ENCODE measurements around the gene LPP. TPM values are rescaled to one million over a fixed set of nuclear protein-coding genes. Genes with fewer than 3 reads are reported as not detected.

LPP gene
- total RNA-seq: 102 TPM
- polyA plus RNA-seq: 10 to 100 TPM; 14.5 to 23.8 (median 20.3) TPM

- Mint-ChIP-seq H3K27ac (peak within 1 kb of the TSS; percentile 86 to 97 (median 92)), H3K36me3 (peaks cover 7% of the 10 kb centered on the region), H3K4me1 (peaks cover 37 to 64% (median 48%) of the 10 kb centered on the region in 4 donors), H3K4me3 (peak within 1 kb of the TSS; percentile 90 to 98 (median 93)), H3K9me3 (no peaks in the 10 kb centered on the region), H3K27me3 (no peaks in the 10 kb centered on the region)
- Histone ChIP-seq H3K27ac (ENCODE audit: insufficient read depth, low read length, poor library complexity, severe bottlenecking) (peak within 1 kb of the TSS; percentile 72), H3K9me3 (ENCODE audit: control insufficient read depth in 2 of 2, low read length in 2 of 2) (no peaks in the 10 kb centered on the region), H3K27me3 (ENCODE audit: control insufficient read depth, insufficient read depth, low read length) (no peaks in the 10 kb centered on the region), H3K36me3 (ENCODE audit: control insufficient read depth, insufficient read depth, low read length) (no peaks in the 10 kb centered on the region), H3K4me1 (ENCODE audit: control insufficient read depth, insufficient read depth, low read length, poor library complexity, severe bottlenecking) (peaks cover 51% of the 10 kb centered on the region), H3K4me3 (ENCODE audit: low read depth, low read length) (peak within 1 kb of the TSS; percentile 89)
- DNase-seq (peak; percentile 68 to 93 (median 72)), ATAC-seq (ENCODE audit: low read depth in 2 of 2) (peak; percentile 71 to 78)
Measured at GRCh38 chr3:188154014-188154808, at the start of gene LPP. Gene LPP (plus strand): TSS chr3:188154157. CDS start chr3:188406121, 251,964 bp downstream.

- H3K36me3 ChIP-seq (ENCODE audit: control insufficient read depth, insufficient read depth, low read length): no peaks in the 10 kb centered on the region
- Mint-ChIP-seq H3K4me1 (peaks cover 0 to 10% (median 3%) of the 10 kb centered on the region in 4 donors), H3K27ac (no peak overlapping the region), H3K4me3 (no peak overlapping the region), H3K27me3 (peaks cover 4% of the 10 kb centered on the region), H3K36me3 (no peaks in the 10 kb centered on the region), H3K9me3 (peaks cover 0 to 7% (median 1%) of the 10 kb centered on the region in 7 donors)
- H3K4me1 ChIP-seq (ENCODE audit: control insufficient read depth, insufficient read depth, low read length, poor library complexity, severe bottlenecking): no peaks in the 10 kb centered on the region
- H3K27ac ChIP-seq (ENCODE audit: insufficient read depth, low read length, poor library complexity, severe bottlenecking): no peak overlapping the region
- H3K27me3 ChIP-seq (ENCODE audit: control insufficient read depth, insufficient read depth, low read length): no peaks in the 10 kb centered on the region
- DNase-seq: no peak
- H3K9me3 ChIP-seq (ENCODE audit: control insufficient read depth in 2 of 2, low read length in 2 of 2): peaks cover 0 to 4% of the 10 kb centered on the region in 2 experiments
- no peak for ATAC-seq (ENCODE audit: low read depth in 2 of 2)
- H3K4me3 ChIP-seq (ENCODE audit: low read depth, low read length): no peak overlapping the region
Measured at GRCh38 chr3:188106006-188106405, 48.0 kb upstream of the LPP start.

- ATAC-seq (ENCODE audit: low read depth in 2 of 2): no peak
- no peak overlapping the region for H3K4me3 ChIP-seq (ENCODE audit: low read depth, low read length)
Measured at GRCh38 chr3:188106454-188106853, 47.5 kb upstream of the LPP start.

GRCh38 chr3:188106887-188107830, 46.8 kb upstream of the LPP start:
- Mint-ChIP-seq H3K27ac (no peak overlapping the region), H3K4me1 (peaks cover 0 to 10% (median 3%) of the 10 kb centered on the region in 4 donors), H3K9me3 (peaks cover 0 to 7% (median under 1%) of the 10 kb centered on the region in 7 donors), H3K4me3 (no peak overlapping the region), H3K36me3 (no peaks in the 10 kb centered on the region), H3K27me3 (peaks cover 4% of the 10 kb centered on the region)
- no peak for DNase-seq
- Histone ChIP-seq H3K4me3 (ENCODE audit: low read depth, low read length) (no peak overlapping the region), H3K27ac (ENCODE audit: insufficient read depth, low read length, poor library complexity, severe bottlenecking) (no peak overlapping the region), H3K4me1 (ENCODE audit: control insufficient read depth, insufficient read depth, low read length, poor library complexity, severe bottlenecking) (no peaks in the 10 kb centered on the region), H3K27me3 (ENCODE audit: control insufficient read depth, insufficient read depth, low read length) (no peaks in the 10 kb centered on the region), H3K36me3 (ENCODE audit: control insufficient read depth, insufficient read depth, low read length) (no peaks in the 10 kb centered on the region), H3K9me3 (ENCODE audit: control insufficient read depth in 2 of 2, low read length in 2 of 2) (no peaks in the 10 kb centered on the region)
- no peak for ATAC-seq (ENCODE audit: low read depth in 2 of 2)

More at GRCh38 chr3:188106454-188106853, 47.5 kb upstream of the LPP start:
- peaks cover 0 to 10% (median 3%) of the 10 kb centered on the region in 4 donors for H3K4me1 Mint-ChIP-seq
- peaks cover 0 to 7% (median 1%) of the 10 kb centered on the region in 7 donors for H3K9me3 Mint-ChIP-seq
- no peaks in the 10 kb centered on the region for H3K4me1 ChIP-seq (ENCODE audit: control insufficient read depth, insufficient read depth, low read length, poor library complexity, severe bottlenecking)
- no peaks in the 10 kb centered on the region for H3K27me3 ChIP-seq (ENCODE audit: control insufficient read depth, insufficient read depth, low read length)
- H3K9me3 ChIP-seq (ENCODE audit: control insufficient read depth in 2 of 2, low read length in 2 of 2): no peaks in the 10 kb centered on the region
- DNase-seq: no peak
- no peak overlapping the region for H3K4me3 Mint-ChIP-seq
- H3K27ac ChIP-seq (ENCODE audit: insufficient read depth, low read length, poor library complexity, severe bottlenecking): no peak overlapping the region
- no peak overlapping the region for H3K27ac Mint-ChIP-seq
- H3K27me3 Mint-ChIP-seq: peaks cover 4% of the 10 kb centered on the region
- H3K36me3 Mint-ChIP-seq: no peaks in the 10 kb centered on the region
- H3K36me3 ChIP-seq (ENCODE audit: control insufficient read depth, insufficient read depth, low read length): no peaks in the 10 kb centered on the region

- H3K36me3 ChIP-seq (ENCODE audit: control insufficient read depth, insufficient read depth, low read length): no peaks in the 10 kb centered on the region
- no peak overlapping the region for H3K4me3 ChIP-seq (ENCODE audit: low read depth, low read length)
- no peaks in the 10 kb centered on the region for H3K9me3 ChIP-seq (ENCODE audit: control insufficient read depth in 2 of 2, low read length in 2 of 2)
- Mint-ChIP-seq H3K27ac (peak overlapping the region in 1 of 3 donors; percentile 66), H3K9me3 (peaks cover 0 to 4% (median 0%) of the 10 kb centered on the region in 7 donors), H3K36me3 (no peaks in the 10 kb centered on the region), H3K4me1 (peaks cover 0 to 10% (median 4%) of the 10 kb centered on the region in 4 donors), H3K4me3 (no peak overlapping the region), H3K27me3 (no peaks in the 10 kb centered on the region)
- DNase-seq: no peak
- H3K27ac ChIP-seq (ENCODE audit: insufficient read depth, low read length, poor library complexity, severe bottlenecking): no peak overlapping the region
- ATAC-seq (ENCODE audit: low read depth in 2 of 2): no peak
- H3K27me3 ChIP-seq (ENCODE audit: control insufficient read depth, insufficient read depth, low read length): no peaks in the 10 kb centered on the region
- no peaks in the 10 kb centered on the region for H3K4me1 ChIP-seq (ENCODE audit: control insufficient read depth, insufficient read depth, low read length, poor library complexity, severe bottlenecking)
Measured at GRCh38 chr3:188108703-188109412, 45.1 kb upstream of the LPP start.

- peaks cover 0 to 10% (median 4%) of the 10 kb centered on the region in 4 donors for H3K4me1 Mint-ChIP-seq
- Histone ChIP-seq H3K36me3 (ENCODE audit: control insufficient read depth, insufficient read depth, low read length) (no peaks in the 10 kb centered on the region), H3K4me3 (ENCODE audit: low read depth, low read length) (no peak overlapping the region), H3K27me3 (ENCODE audit: control insufficient read depth, insufficient read depth, low read length) (no peaks in the 10 kb centered on the region), H3K27ac (ENCODE audit: insufficient read depth, low read length, poor library complexity, severe bottlenecking) (no peak overlapping the region), H3K4me1 (ENCODE audit: control insufficient read depth, insufficient read depth, low read length, poor library complexity, severe bottlenecking) (no peaks in the 10 kb centered on the region), H3K9me3 (ENCODE audit: control insufficient read depth in 2 of 2, low read length in 2 of 2) (no peaks in the 10 kb centered on the region)
- H3K4me3 Mint-ChIP-seq: no peak overlapping the region
- peaks cover 0 to 1% (median 0%) of the 10 kb centered on the region in 7 donors for H3K9me3 Mint-ChIP-seq
- no peak overlapping the region for H3K27ac Mint-ChIP-seq
- DNase-seq: no peak
- no peak for ATAC-seq (ENCODE audit: low read depth in 2 of 2)
- H3K27me3 Mint-ChIP-seq: no peaks in the 10 kb centered on the region
- H3K36me3 Mint-ChIP-seq: no peaks in the 10 kb centered on the region
Measured at GRCh38 chr3:188111002-188111584, 42.9 kb upstream of the LPP start.

- Histone ChIP-seq H3K9me3 (ENCODE audit: control insufficient read depth in 2 of 2, low read length in 2 of 2) (no peaks in the 10 kb centered on the region), H3K27me3 (ENCODE audit: control insufficient read depth, insufficient read depth, low read length) (no peaks in the 10 kb centered on the region), H3K36me3 (ENCODE audit: control insufficient read depth, insufficient read depth, low read length) (no peaks in the 10 kb centered on the region), H3K27ac (ENCODE audit: insufficient read depth, low read length, poor library complexity, severe bottlenecking) (no peak overlapping the region), H3K4me3 (ENCODE audit: low read depth, low read length) (no peak overlapping the region), H3K4me1 (ENCODE audit: control insufficient read depth, insufficient read depth, low read length, poor library complexity, severe bottlenecking) (no peaks in the 10 kb centered on the region)
- H3K36me3 Mint-ChIP-seq: no peaks in the 10 kb centered on the region
- peaks cover 3% of the 10 kb centered on the region for H3K27me3 Mint-ChIP-seq
- H3K4me3 Mint-ChIP-seq: no peak overlapping the region
- H3K27ac Mint-ChIP-seq: no peak overlapping the region
- peaks cover 0 to 1% (median 0%) of the 10 kb centered on the region in 7 donors for H3K9me3 Mint-ChIP-seq
- no peak for DNase-seq
- no peak for ATAC-seq (ENCODE audit: low read depth in 2 of 2)
- H3K4me1 Mint-ChIP-seq: peaks cover 0 to 6% (median 3%) of the 10 kb centered on the region in 4 donors
Measured at GRCh38 chr3:188113756-188114155, 40.2 kb upstream of the LPP start.

Measured in CD4-positive, CD25-positive, alpha-beta regulatory T cell (primary cell).